ENCODE measurements around the gene KCNH3. TPM values are rescaled to one million over a fixed set of nuclear protein-coding genes. Genes with fewer than 3 reads are reported as not detected.
"Not testable (repeated sequence)": the region's sequence is repeated elsewhere in the genome, so short reads cannot be mapped to it uniquely, and the experiment has no call there.

KCNH3 gene
- total and polyA plus RNA-seq, 2 experiments from 2014 or later = 0.21 to 0.52 TPM

DNA sequence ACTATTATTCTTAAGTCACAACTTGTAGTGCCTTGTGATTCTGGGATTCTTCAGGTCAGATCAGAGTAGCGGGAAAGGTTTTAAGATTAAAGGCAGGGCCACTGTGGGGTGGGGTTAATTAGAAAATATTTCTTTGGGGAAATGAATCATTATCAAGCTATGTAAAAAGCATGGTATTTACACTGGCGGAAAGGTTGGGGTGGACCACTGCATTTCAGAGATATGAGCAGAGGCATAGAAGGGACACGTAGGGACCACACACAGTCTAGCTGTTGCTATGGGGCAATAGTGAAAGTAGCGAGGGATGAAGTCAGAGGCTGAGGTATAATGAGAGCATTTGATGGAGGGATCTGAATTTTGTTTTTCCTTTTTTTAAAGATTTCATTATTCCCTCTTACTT lies 31.7 kb upstream of the KCNH3 start:
- Mint-ChIP-seq H3K4me3 (no peak overlapping the region), H3K36me3 (ENCODE audit: low read depth) (peaks cover 7% of the 10 kb centered on the region; the same call in 1 of the 3 replicates), H3K27me3 (ENCODE audit: insufficient read depth, low read depth, poor library complexity) (peaks cover 2% of the 10 kb centered on the region), H3K4me1 (no peaks in the 10 kb centered on the region), H3K9me3 (no peaks in the 10 kb centered on the region), H3K27ac (no peak overlapping the region)
- Histone ChIP-seq H3K4me1 (ENCODE audit: insufficient read depth) (no peaks in the 10 kb centered on the region), H3K27me3 (ENCODE audit: insufficient read depth) (no peaks in the 10 kb centered on the region), H2AFZ (no peak overlapping the region), H4K20me1 (replicated peaks; ENCODE audit: insufficient read depth) (no peaks in the 10 kb centered on the region; the same call in 1 of the 2 replicates), H3K36me3 (ENCODE audit: insufficient read depth) (no peaks in the 10 kb centered on the region; the same call in 1 of the 2 replicates), H3K9me2 (ENCODE audit: insufficient read depth) (no peaks in the 10 kb centered on the region), H3F3A (replicated peaks; ENCODE audit: low read depth) (no peaks in the 10 kb centered on the region), H3K79me2 (replicated peaks; ENCODE audit: insufficient read depth) (no peaks in the 10 kb centered on the region), H3K4me3 (no peak overlapping the region), H3K4me2 (no peak overlapping the region), H3K27ac (ENCODE audit: low read depth) (no peak overlapping the region)
- TF ChIP-seq STAT1 (IDR thresholded peaks at IDR 0.05; ENCODE audit: unreplicated experiment) (no peak), ZNF114 (CRISPR knock-in tag; IDR thresholded peaks at IDR 0.05) (no peak), EZH2phosphoT487 (IDR thresholded peaks at IDR 0.05; ENCODE audit: unreplicated experiment) (no peak), ZNF331 (CRISPR knock-in tag; IDR thresholded peaks at IDR 0.05; ENCODE audit: low read depth) (no peak), CREB1 (CRISPR knock-in tag; IDR thresholded peaks at IDR 0.05; ENCODE audit: low read depth) (no peak), ZNF462 (CRISPR knock-in tag; IDR thresholded peaks at IDR 0.05) (no peak), EZH2 (IDR thresholded peaks at IDR 0.05; ENCODE audit: low read depth, unreplicated experiment) (no peak), ETS1 (IDR thresholded peaks at IDR 0.05) (no peak), NANOG (IDR thresholded peaks at IDR 0.05; ENCODE audit: borderline replicate concordance) (no peak), POLR2AphosphoS5 (IDR thresholded peaks at IDR 0.05; ENCODE audit: low read depth) (no peak)
- no peak for DNase-seq (ENCODE audit: low spot score)
- ATAC-seq = no peak

GRCh38 chr12:49509681-49510080 lies 29.1 kb upstream of the KCNH3 start:
- not testable (repeated sequence) for H3K9me2 ChIP-seq (ENCODE audit: insufficient read depth); H3K4me1 Mint-ChIP-seq; H3K79me2 ChIP-seq (replicated peaks; ENCODE audit: insufficient read depth); H3K36me3 Mint-ChIP-seq (ENCODE audit: low read depth); H2AFZ ChIP-seq; H3F3A ChIP-seq (replicated peaks; ENCODE audit: low read depth); H3K4me1 ChIP-seq (ENCODE audit: insufficient read depth); H3K27ac Mint-ChIP-seq; H3K27ac ChIP-seq (ENCODE audit: low read depth); ATAC-seq; H3K27me3 ChIP-seq (ENCODE audit: insufficient read depth); H3K27me3 Mint-ChIP-seq (ENCODE audit: insufficient read depth, low read depth, poor library complexity); H4K20me1 ChIP-seq (replicated peaks; ENCODE audit: insufficient read depth); DNase-seq (ENCODE audit: low spot score); H3K9me3 Mint-ChIP-seq; H3K36me3 ChIP-seq (ENCODE audit: insufficient read depth); H3K4me3 ChIP-seq; H3K4me2 ChIP-seq; H3K4me3 Mint-ChIP-seq

All from GM23338 (cell line).